ENCODE measurements around the gene RPP21. TPM values are rescaled to one million over a fixed set of nuclear protein-coding genes. Genes with fewer than 3 reads are reported as not detected.

Gene RPP21
- total RNA-seq, 1 donor from 2014 or later: 59.4 TPM

- peaks cover 23% of the 10 kb centered on the region for H3K4me1 Mint-ChIP-seq (ENCODE audit: low read depth)
- TF ChIP-seq, protein P1, sequence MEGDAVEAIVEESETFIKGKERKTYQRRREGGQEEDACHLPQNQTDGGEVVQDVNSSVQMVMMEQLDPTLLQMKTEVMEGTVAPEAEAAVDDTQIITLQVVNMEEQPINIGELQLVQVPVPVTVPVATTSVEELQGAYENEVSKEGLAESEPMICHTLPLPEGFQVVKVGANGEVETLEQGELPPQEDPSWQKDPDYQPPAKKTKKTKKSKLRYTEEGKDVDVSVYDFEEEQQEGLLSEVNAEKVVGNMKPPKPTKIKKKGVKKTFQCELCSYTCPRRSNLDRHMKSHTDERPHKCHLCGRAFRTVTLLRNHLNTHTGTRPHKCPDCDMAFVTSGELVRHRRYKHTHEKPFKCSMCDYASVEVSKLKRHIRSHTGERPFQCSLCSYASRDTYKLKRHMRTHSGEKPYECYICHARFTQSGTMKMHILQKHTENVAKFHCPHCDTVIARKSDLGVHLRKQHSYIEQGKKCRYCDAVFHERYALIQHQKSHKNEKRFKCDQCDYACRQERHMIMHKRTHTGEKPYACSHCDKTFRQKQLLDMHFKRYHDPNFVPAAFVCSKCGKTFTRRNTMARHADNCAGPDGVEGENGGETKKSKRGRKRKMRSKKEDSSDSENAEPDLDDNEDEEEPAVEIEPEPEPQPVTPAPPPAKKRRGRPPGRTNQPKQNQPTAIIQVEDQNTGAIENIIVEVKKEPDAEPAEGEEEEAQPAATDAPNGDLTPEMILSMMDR (IDR thresholded peaks at IDR 0.05; ENCODE audit: unreplicated experiment): no peak
- H3K36me3 Mint-ChIP-seq (ENCODE audit: insufficient read depth): peaks cover 7% of the 10 kb centered on the region
- H3K27me3 Mint-ChIP-seq: no peaks in the 10 kb centered on the region
- no peak overlapping the region for H3K4me3 Mint-ChIP-seq (ENCODE audit: low read depth)
- DNase-seq (ENCODE audit: low spot score, unreplicated experiment): no peak
- H3K9me3 Mint-ChIP-seq (ENCODE audit: low read depth): no peaks in the 10 kb centered on the region
- H3K27ac Mint-ChIP-seq: no peak overlapping the region
Observed at GRCh38 chr6:30321692-30322388, 23.1 kb upstream of the RPP21 start.

- H3K9me3 Mint-ChIP-seq (ENCODE audit: low read depth): no peaks in the 10 kb centered on the region
- H3K4me3 Mint-ChIP-seq (ENCODE audit: low read depth): no peak overlapping the region
- peaks cover 7% of the 10 kb centered on the region for H3K36me3 Mint-ChIP-seq (ENCODE audit: insufficient read depth)
- no peak overlapping the region for H3K27ac Mint-ChIP-seq
- TF ChIP-seq, protein P1 (IDR thresholded peaks at IDR 0.05; ENCODE audit: unreplicated experiment): no peak
- H3K4me1 Mint-ChIP-seq (ENCODE audit: low read depth): peaks cover 31% of the 10 kb centered on the region
- no peaks in the 10 kb centered on the region for H3K27me3 Mint-ChIP-seq
- no peak for DNase-seq (ENCODE audit: low spot score, unreplicated experiment)
Observed at GRCh38 chr6:30322527-30323501, 22.1 kb upstream of the RPP21 start.

GRCh38 chr6:30323806-30324205, 21.1 kb upstream of the RPP21 start:
- Mint-ChIP-seq H3K27ac (no peak overlapping the region), H3K27me3 (no peaks in the 10 kb centered on the region), H3K9me3 (ENCODE audit: low read depth) (no peaks in the 10 kb centered on the region), H3K4me1 (ENCODE audit: low read depth) (peaks cover 33% of the 10 kb centered on the region), H3K36me3 (ENCODE audit: insufficient read depth) (peaks cover 7% of the 10 kb centered on the region), H3K4me3 (ENCODE audit: low read depth) (no peak overlapping the region)
- DNase-seq (ENCODE audit: low spot score, unreplicated experiment): no peak
- TF ChIP-seq, protein P1 (IDR thresholded peaks at IDR 0.05; ENCODE audit: unreplicated experiment): no peak

GRCh38 chr6:30325150-30325872, 19.6 kb upstream of the RPP21 start:
- TF ChIP-seq, protein P1 (IDR thresholded peaks at IDR 0.05; ENCODE audit: unreplicated experiment): no peak
- no peaks in the 10 kb centered on the region for H3K27me3 Mint-ChIP-seq
- H3K9me3 Mint-ChIP-seq (ENCODE audit: low read depth): no peaks in the 10 kb centered on the region
- peaks cover 5% of the 10 kb centered on the region for H3K36me3 Mint-ChIP-seq (ENCODE audit: insufficient read depth)
- peaks cover 29% of the 10 kb centered on the region for H3K4me1 Mint-ChIP-seq (ENCODE audit: low read depth)
- no peak for DNase-seq (ENCODE audit: low spot score, unreplicated experiment)
- peak overlapping the region; percentile 99 for H3K27ac Mint-ChIP-seq
- peak overlapping the region; percentile 90 for H3K4me3 Mint-ChIP-seq (ENCODE audit: low read depth)

All from progenitor cell of endocrine pancreas (in vitro differentiated cells).